Stimulated activated CD4-positive, alpha-beta T cell treated with anti-CD3 and anti-CD28 coated beads, Interleukin-12 subunit alpha, Interleukin-12 subunit beta, amount 100 ng/mL, for 4 hours (primary cell): ENCODE measurements around the gene SNORC.

Source experiments
- DNase-seq: peaks from one replicate; pipeline ENCODE4 v3.0.0-alpha.2; 2020

SNORC gene

GRCh38 chr2:232927793-232928550 lies 57.9 kb downstream of the SNORC start:
- no peak for DNase-seq
